Fibroblast of villous mesenchyme (primary cell): ENCODE data around the gene IL1RN. TPM values are rescaled to one million over a fixed set of nuclear protein-coding genes. Genes with fewer than 3 reads are reported as not detected.
"Not testable (repeated sequence)": the region's sequence is repeated elsewhere in the genome, so short reads cannot be mapped to it uniquely, and the experiment has no call there.

ENCODE experiments used
- DNase-seq: peaks from one replicate; pipeline ENCODE4 v3.0.0-alpha.2; 2010; ENCODE audit warnings: low read depth
- H3K4me3 ChIP-seq: 2 replicates; pipeline ENCODE4 v1.5.1; 2011; ENCODE audit warnings: low read depth, mild to moderate bottlenecking, low read length
- total RNA-seq: library from RNA; depleted of rRNA; stranded (reverse); fragments of >200 nt; gene quantifications from 2 replicates; pipeline ENCODE4 v1.2.3, GENCODE V29; 2012
- TF ChIP-seq, protein P1 (sequence below): IDR thresholded peaks from 2 replicates; pipeline ENCODE4 v1.5.1; 2012; ENCODE audit warnings: low read depth, mild to moderate bottlenecking, low read length; ENCODE audit not compliant: insufficient read depth

The IL1RN gene
- total RNA-seq, 1 donor: not detected

GRCh38 chr2:113092864-113093612 lies 34.4 kb upstream of the IL1RN start:
- TF ChIP-seq, protein P1, sequence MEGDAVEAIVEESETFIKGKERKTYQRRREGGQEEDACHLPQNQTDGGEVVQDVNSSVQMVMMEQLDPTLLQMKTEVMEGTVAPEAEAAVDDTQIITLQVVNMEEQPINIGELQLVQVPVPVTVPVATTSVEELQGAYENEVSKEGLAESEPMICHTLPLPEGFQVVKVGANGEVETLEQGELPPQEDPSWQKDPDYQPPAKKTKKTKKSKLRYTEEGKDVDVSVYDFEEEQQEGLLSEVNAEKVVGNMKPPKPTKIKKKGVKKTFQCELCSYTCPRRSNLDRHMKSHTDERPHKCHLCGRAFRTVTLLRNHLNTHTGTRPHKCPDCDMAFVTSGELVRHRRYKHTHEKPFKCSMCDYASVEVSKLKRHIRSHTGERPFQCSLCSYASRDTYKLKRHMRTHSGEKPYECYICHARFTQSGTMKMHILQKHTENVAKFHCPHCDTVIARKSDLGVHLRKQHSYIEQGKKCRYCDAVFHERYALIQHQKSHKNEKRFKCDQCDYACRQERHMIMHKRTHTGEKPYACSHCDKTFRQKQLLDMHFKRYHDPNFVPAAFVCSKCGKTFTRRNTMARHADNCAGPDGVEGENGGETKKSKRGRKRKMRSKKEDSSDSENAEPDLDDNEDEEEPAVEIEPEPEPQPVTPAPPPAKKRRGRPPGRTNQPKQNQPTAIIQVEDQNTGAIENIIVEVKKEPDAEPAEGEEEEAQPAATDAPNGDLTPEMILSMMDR: no peak
- DNase-seq: no peak
- H3K4me3 ChIP-seq: no peak overlapping the region

DNA sequence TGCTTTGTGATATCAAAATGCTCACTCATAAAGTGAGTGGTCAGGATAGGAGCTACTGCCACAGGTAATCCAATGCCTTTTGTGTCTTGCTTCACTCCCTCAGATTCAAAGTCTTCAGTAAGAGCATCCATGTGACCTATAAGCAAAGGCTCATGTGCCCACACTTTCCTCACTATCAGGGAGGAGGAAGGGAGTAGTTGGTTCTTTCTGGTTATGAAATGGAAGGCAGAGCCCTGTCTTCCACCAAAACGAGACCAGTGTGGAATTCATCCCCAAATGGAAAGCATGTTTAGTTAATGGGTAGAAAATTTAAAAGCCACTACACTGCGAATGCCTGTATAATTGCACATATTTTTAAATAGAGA lies 33.8 kb upstream of the IL1RN start:
- DNase-seq: no peak
- no peak overlapping the region for H3K4me3 ChIP-seq
- TF ChIP-seq, protein P1: no peak

DNA sequence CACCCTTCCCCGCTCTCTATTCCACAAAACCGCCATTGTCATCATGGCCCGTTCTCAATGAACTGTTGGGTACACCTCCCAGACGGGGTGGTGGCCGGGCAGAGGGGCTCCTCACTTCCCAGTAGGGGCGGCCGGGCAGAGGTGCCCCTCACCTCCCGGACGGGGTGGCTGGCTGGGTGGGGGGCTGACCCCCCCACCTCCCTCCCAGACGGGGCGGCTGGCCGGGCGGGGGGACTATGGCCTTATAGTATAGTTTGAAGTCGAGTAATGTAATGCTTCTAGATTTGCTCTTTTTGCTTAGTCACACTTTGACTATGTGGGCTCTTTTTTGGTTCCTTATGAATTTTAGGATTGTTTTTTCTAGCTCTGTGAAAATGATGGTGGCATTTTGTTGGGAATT lies 31.1 kb upstream of the IL1RN start:
- H3K4me3 ChIP-seq, DNase-seq: not testable (repeated sequence)

GRCh38 chr2:113096842-113097618 lies 30.4 kb upstream of the IL1RN start:
- not testable (repeated sequence) for DNase-seq, H3K4me3 ChIP-seq

DNA sequence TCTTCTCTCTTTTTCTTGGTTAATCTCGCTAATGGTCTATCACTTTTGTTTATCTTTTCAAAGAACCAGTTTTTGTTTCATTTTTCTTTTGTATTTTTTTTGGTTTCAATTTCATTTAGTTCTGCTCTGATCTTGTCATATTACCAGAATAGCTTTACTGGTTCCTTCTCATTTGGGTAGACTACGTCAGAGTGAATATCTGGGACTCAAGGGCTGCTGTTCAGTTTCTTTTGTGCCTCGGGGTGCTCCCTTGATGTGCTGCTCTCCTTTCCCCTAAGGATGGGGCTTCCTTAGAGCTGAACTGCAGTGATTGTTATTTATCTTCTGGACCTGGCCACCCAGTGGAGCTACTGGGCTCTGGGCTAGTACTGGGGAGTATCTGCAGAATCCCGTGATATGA lies 29.4 kb upstream of the IL1RN start:
- TF ChIP-seq, protein P1: no peak
- H3K4me3 ChIP-seq: no peak overlapping the region
- no peak for DNase-seq

- DNase-seq: no peak
- TF ChIP-seq, protein P1: no peak
- no peak overlapping the region for H3K4me3 ChIP-seq
Observed at GRCh38 chr2:113098532-113098931, 28.9 kb upstream of the IL1RN start.

DNA sequence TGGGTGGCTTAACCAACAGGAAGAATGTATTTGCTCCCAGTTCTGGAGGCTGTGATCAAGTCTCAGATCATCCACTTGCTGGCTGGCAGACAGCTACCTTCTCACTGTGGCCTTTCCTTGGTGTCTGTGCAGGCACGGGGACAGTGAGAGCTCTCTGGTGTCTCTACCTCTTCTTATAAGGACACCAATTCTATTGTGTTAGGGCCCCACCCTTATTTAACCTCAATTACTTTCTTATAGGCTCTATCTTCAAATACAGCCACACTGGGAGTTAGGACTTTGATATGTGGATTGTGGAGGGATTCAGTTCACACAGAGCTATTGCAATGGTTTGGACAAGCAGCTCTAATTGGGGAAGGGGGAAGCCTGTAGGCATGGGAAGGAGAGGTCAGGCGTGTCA lies 25.3 kb upstream of the IL1RN start:
- no peak overlapping the region for H3K4me3 ChIP-seq
- TF ChIP-seq, protein P1: no peak
- no peak for DNase-seq

DNA sequence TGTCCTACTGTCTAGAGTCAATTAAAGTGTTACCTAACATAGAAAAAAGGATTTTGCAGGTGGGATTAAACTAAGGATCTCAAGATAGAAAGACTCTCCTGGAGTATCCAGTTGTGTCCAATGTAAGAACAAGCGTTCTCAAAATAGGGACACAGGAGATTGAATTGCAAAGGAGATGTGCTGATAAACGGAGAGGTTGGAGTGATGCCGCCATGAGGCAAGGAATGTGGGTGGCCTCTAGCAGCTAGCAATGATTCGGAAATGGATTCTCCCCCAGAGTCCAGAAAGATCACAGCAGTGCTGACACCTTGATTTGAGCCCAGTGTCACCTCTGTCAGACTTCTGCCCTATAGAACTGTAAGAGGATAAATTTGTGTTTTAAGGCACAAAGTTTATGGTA lies 24.1 kb upstream of the IL1RN start:
- no peak overlapping the region for H3K4me3 ChIP-seq
- no peak for DNase-seq
- TF ChIP-seq, protein P1: no peak
